Caco-2 (cell line): ENCODE results near the gene MAD1L1. TPM values are rescaled to one million over a fixed set of nuclear protein-coding genes. Genes with fewer than 3 reads are reported as not detected.

Source experiments
- BruUV-seq: library from RNA; stranded (reverse); fragments of 400-500 nt; replicated peaks from 2 replicates; lab custom pipeline; 2021; lab: Mats Ljungman, UMichigan
- CTCF ChIA-PET: fragments of 300-600 bp; sonication (Branson Sonifier 250); formaldehyde crosslinking; loops from one replicate; lab custom pipeline; 2022; ENCODE audit warnings: antibody characterized with exemption; lab: Charles Lee
- POLR2A ChIA-PET: fragments of 300-600 bp; sonication (Branson Sonifier 250); formaldehyde crosslinking; loops from one replicate; lab custom pipeline; 2022; ENCODE audit warnings: antibody characterized with exemption; lab: Charles Lee
- DNase-seq, 2 experiments: peaks; one replicate each; pipeline versions ENCODE4 v3.0.0 to v3.0.0-alpha.2; 2020 to 2022
- H3K27me3 ChIP-seq: replicated peaks from 2 replicates; pipeline ENCODE4 v1.6.0; 2011; ENCODE audit warnings: low read length; ENCODE audit not compliant: control insufficient read depth, insufficient read depth
- H3K36me3 ChIP-seq: 2 replicates; pipeline ENCODE4 v1.5.1; 2011; ENCODE audit warnings: low read length; ENCODE audit not compliant: control insufficient read depth, insufficient read depth
- H3K4me1 ChIP-seq: fragments of 250-450 bp; sonication (Bioruptor Pico); 2 replicates; pipeline ENCODE4 v1.5.1; 2020; ENCODE audit warnings: mild to moderate bottlenecking
- H3K4me3 ChIP-seq: 2 replicates; pipeline ENCODE4 v1.5.1; 2011; ENCODE audit warnings: low read depth, mild to moderate bottlenecking, control low read depth, low read length
- H3K9me3 ChIP-seq: fragments of 250-450 bp; sonication (Bioruptor Pico); 2 replicates; pipeline ENCODE4 v1.5.1; 2020; ENCODE audit warnings: mild to moderate bottlenecking, moderate library complexity
- H3K27ac Mint-ChIP-seq: one replicate; pipeline ENCODE4 v1.8.0; 2022; ENCODE audit warnings: mixed read lengths; ENCODE audit not compliant: unreplicated experiment
- H3K27me3 Mint-ChIP-seq: one replicate; pipeline ENCODE4 v1.8.0; 2022; ENCODE audit warnings: mixed read lengths; ENCODE audit not compliant: insufficient read depth, unreplicated experiment
- H3K36me3 Mint-ChIP-seq: one replicate; pipeline ENCODE4 v1.8.0; 2022; ENCODE audit warnings: mild to moderate bottlenecking, mixed read lengths; ENCODE audit not compliant: insufficient read depth, unreplicated experiment
- H3K4me1 Mint-ChIP-seq: one replicate; pipeline ENCODE4 v1.8.0; 2022; ENCODE audit warnings: low read depth, mixed read lengths; ENCODE audit not compliant: unreplicated experiment
- H3K4me3 Mint-ChIP-seq: one replicate; pipeline ENCODE4 v1.8.0; 2022; ENCODE audit warnings: mild to moderate bottlenecking, moderate library complexity, mixed read lengths; ENCODE audit not compliant: unreplicated experiment
- H3K9me3 Mint-ChIP-seq: one replicate; pipeline ENCODE4 v1.8.0; 2022; ENCODE audit warnings: mixed read lengths; ENCODE audit not compliant: unreplicated experiment
- CTCF ChIP-seq, 2 experiments: fragments of 200-600 bp in 1 of 2; IDR thresholded peaks; 1 replicate in 1 of 2; 2 replicates in 1 of 2; pipeline versions ENCODE4 v1.5.1 to v1.8.0; 2011 to 2022; ENCODE audit warnings: antibody characterized with exemption in 1 of 2, control low read depth in 1 of 2, inconsistent platforms in 1 of 2, low read depth in 1 of 2, low read length in 1 of 2, mild to moderate bottlenecking in 1 of 2, moderate library complexity in 1 of 2; ENCODE audit not compliant: insufficient read depth in 1 of 2, severe bottlenecking in 1 of 2, unreplicated experiment in 1 of 2
- intact Hi-C: fragments of 100-400 bp; cut with micrococcal nuclease; formaldehyde crosslinking; loops from one replicate; pipeline ENCODE4 v1.10.0; 2022; ENCODE audit not compliant: unreplicated experiment
- total RNA-seq: library from RNA; stranded (reverse); gene quantifications from 2 replicates; pipeline ENCODE4 v1.2.3, GENCODE V29; 2022

The MAD1L1 gene
- total RNA-seq, 1 experiment from 2014 or later: 58.6 TPM

GRCh38 chr7:2256306-2257045, 23.7 kb upstream of the MAD1L1 start:
- H3K36me3 Mint-ChIP-seq: peaks cover 33% of the 10 kb centered on the region
- no peaks in the 10 kb centered on the region for H3K27me3 ChIP-seq
- no peaks in the 10 kb centered on the region for H3K4me1 ChIP-seq
- no peaks in the 10 kb centered on the region for H3K27me3 Mint-ChIP-seq
- H3K9me3 Mint-ChIP-seq: no peaks in the 10 kb centered on the region
- no peak for DNase-seq
- no peaks in the 10 kb centered on the region for H3K4me1 Mint-ChIP-seq
- H3K4me3 Mint-ChIP-seq: no peak overlapping the region
- no peak for TF ChIP-seq CTCF (IDR thresholded peaks at IDR 0.05; ENCODE audit: insufficient read depth in 1 of 2, low read depth in 1 of 2, low read length in 1 of 2, severe bottlenecking in 1 of 2, unreplicated experiment in 1 of 2)
- POLR2A ChIA-PET: no interaction called here
- BruUV-seq: no TSS peak
- no peak overlapping the region for H3K4me3 ChIP-seq
- CTCF ChIA-PET: interaction anchor here (0.6 kb wide), 1 partner anchor 14 kb away, joined by 5 read pairs; no protein-coding TSS in a partner anchor
- H3K36me3 ChIP-seq: no peaks in the 10 kb centered on the region; the same call in 1 of the 2 replicates
- no peak overlapping the region for H3K27ac Mint-ChIP-seq
- intact Hi-C loops: no loop called here
- H3K9me3 ChIP-seq: no peaks in the 10 kb centered on the region

- Histone ChIP-seq H3K9me3 (no peaks in the 10 kb centered on the region), H3K4me1 (no peaks in the 10 kb centered on the region), H3K36me3 (no peaks in the 10 kb centered on the region; the same call in 1 of the 2 replicates), H3K27me3 (no peaks in the 10 kb centered on the region), H3K4me3 (no peak overlapping the region)
- peaks cover 42% of the 10 kb centered on the region for H3K36me3 Mint-ChIP-seq
- no peak for DNase-seq
- no peak overlapping the region for H3K4me3 Mint-ChIP-seq
- BruUV-seq: no TSS peak
- H3K9me3 Mint-ChIP-seq: no peaks in the 10 kb centered on the region
- TF ChIP-seq CTCF (IDR thresholded peaks at IDR 0.05; ENCODE audit: insufficient read depth in 1 of 2, low read depth in 1 of 2, low read length in 1 of 2, severe bottlenecking in 1 of 2, unreplicated experiment in 1 of 2): no peak
- H3K27me3 Mint-ChIP-seq: no peaks in the 10 kb centered on the region
- POLR2A ChIA-PET: no interaction called here
- intact Hi-C loops: no loop called here
- no peaks in the 10 kb centered on the region for H3K4me1 Mint-ChIP-seq
- H3K27ac Mint-ChIP-seq: no peak overlapping the region
- CTCF ChIA-PET: interaction anchor here (0.6 kb wide), 1 partner anchor 15 kb away, joined by 5 read pairs; no protein-coding TSS in a partner anchor
Measured at GRCh38 chr7:2255145-2256139, 22.7 kb upstream of the MAD1L1 start.

- intact Hi-C loops: no loop called here
- Histone ChIP-seq H3K4me3 (no peak overlapping the region), H3K36me3 (no peaks in the 10 kb centered on the region; the same call in 1 of the 2 replicates), H3K9me3 (no peaks in the 10 kb centered on the region), H3K4me1 (no peaks in the 10 kb centered on the region), H3K27me3 (no peaks in the 10 kb centered on the region)
- no peak for TF ChIP-seq CTCF (IDR thresholded peaks at IDR 0.05; ENCODE audit: insufficient read depth in 1 of 2, low read depth in 1 of 2, low read length in 1 of 2, severe bottlenecking in 1 of 2, unreplicated experiment in 1 of 2)
- Mint-ChIP-seq H3K4me1 (no peaks in the 10 kb centered on the region), H3K27me3 (no peaks in the 10 kb centered on the region), H3K36me3 (peaks cover 42% of the 10 kb centered on the region), H3K27ac (no peak overlapping the region), H3K9me3 (no peaks in the 10 kb centered on the region), H3K4me3 (no peak overlapping the region)
- POLR2A ChIA-PET: no interaction called here
- TSS peak; percentile 47 for BruUV-seq
- CTCF ChIA-PET: no interaction called here
- DNase-seq: no peak
Measured at GRCh38 chr7:2254429-2255144, 21.8 kb upstream of the MAD1L1 start.
